Measurements from ENCODE around the gene CDH12.

Gene CDH12

DNA sequence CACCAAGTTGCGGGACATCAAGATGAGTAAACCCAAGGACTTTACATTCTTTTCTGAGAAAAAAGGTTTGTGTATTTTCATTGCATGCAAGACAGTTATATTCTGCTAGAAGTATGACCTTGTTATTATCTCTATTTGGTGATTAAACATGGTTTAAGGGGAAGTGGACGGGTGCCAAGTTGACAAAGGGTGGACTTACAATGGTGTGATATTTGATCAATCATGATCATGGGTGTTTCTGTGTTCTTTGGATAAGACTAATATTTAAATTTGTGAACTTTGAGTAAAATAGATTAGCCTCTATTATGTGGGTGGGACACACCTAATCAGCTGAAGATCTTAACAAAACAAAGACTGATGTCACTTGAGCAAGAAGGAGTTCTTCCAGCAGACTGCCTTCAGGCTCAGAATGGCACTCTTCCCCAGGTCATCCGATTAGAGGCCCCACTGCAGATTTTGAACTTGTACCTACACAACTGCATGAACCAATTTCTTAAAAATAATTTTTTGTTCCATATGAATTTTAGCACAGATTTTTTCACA, 782.9 kb downstream of the CDH12 start:
- Histone ChIP-seq H3K27ac (no peak overlapping the region), H3K4me1 (ENCODE audit: control insufficient read depth in 1 of 2, insufficient read depth in 1 of 2, low read depth in 1 of 2, low read length in 1 of 2) (no peaks in the 10 kb centered on the region), H3K27me3 (no peaks in the 10 kb centered on the region), H3K4me3 (ENCODE audit: low read depth in 1 of 2, low read length in 1 of 2) (no peak overlapping the region), H3K36me3 (no peaks in the 10 kb centered on the region), H3K9me3 (no peaks in the 10 kb centered on the region)
- TF ChIP-seq, protein P1, sequence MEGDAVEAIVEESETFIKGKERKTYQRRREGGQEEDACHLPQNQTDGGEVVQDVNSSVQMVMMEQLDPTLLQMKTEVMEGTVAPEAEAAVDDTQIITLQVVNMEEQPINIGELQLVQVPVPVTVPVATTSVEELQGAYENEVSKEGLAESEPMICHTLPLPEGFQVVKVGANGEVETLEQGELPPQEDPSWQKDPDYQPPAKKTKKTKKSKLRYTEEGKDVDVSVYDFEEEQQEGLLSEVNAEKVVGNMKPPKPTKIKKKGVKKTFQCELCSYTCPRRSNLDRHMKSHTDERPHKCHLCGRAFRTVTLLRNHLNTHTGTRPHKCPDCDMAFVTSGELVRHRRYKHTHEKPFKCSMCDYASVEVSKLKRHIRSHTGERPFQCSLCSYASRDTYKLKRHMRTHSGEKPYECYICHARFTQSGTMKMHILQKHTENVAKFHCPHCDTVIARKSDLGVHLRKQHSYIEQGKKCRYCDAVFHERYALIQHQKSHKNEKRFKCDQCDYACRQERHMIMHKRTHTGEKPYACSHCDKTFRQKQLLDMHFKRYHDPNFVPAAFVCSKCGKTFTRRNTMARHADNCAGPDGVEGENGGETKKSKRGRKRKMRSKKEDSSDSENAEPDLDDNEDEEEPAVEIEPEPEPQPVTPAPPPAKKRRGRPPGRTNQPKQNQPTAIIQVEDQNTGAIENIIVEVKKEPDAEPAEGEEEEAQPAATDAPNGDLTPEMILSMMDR (IDR thresholded peaks at IDR 0.05), result no peak

DNA sequence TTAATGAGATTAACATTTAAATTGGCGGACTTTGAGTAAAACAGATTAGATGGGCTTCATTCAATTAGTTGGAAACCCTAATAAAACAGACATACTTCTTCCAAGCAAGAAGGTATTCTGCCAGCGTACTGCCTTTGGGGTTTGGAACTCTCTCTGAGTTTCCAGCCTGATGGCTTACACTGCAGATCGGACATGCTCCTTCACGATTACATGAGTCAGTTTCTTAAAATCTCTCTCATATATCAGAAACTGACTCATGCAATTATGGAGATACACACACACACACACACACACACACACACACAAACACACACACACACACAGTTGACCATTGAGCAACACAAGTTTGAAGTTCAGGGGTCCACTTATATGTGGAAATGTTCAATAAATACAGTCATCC, 789.4 kb downstream of the CDH12 start:
- Histone ChIP-seq H3K27me3 (no peaks in the 10 kb centered on the region), H3K36me3 (no peaks in the 10 kb centered on the region), H3K9me3 (no peaks in the 10 kb centered on the region), H3K4me3 (ENCODE audit: low read depth in 1 of 2, low read length in 1 of 2) (no peak overlapping the region), H3K4me1 (ENCODE audit: control insufficient read depth in 1 of 2, insufficient read depth in 1 of 2, low read depth in 1 of 2, low read length in 1 of 2) (no peaks in the 10 kb centered on the region), H3K27ac (no peak overlapping the region)
- TF ChIP-seq, protein P1 (IDR thresholded peaks at IDR 0.05), result no peak

DNA sequence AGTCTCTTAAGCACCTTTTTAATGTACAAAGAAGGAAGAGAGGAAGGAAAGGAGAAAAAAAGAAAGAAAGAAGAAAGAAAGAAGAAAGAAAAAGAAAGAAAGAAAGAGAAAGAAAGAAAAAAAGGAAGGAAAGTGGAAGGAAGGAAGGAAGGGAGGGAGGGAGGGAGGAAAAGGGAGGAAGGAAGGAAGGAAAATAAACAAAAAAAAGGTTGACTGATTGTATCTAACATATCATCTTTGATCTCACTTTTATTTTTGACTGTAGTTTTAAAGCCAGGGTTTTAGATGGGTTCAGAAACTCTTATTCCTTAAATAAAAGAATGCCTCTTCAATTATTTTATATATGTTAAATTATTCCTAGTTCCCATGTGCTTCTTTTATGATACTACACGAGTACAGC, 794.5 kb downstream of the CDH12 start:
- Histone ChIP-seq H3K4me1 (ENCODE audit: control insufficient read depth in 1 of 2, insufficient read depth in 1 of 2, low read depth in 1 of 2, low read length in 1 of 2) (no peaks in the 10 kb centered on the region), H3K27ac (no peak overlapping the region), H3K27me3 (no peaks in the 10 kb centered on the region), H3K9me3 (no peaks in the 10 kb centered on the region), H3K36me3 (no peaks in the 10 kb centered on the region), H3K4me3 (ENCODE audit: low read depth in 1 of 2, low read length in 1 of 2) (no peak overlapping the region)
- TF ChIP-seq, protein P1 (IDR thresholded peaks at IDR 0.05), result no peak

DNA sequence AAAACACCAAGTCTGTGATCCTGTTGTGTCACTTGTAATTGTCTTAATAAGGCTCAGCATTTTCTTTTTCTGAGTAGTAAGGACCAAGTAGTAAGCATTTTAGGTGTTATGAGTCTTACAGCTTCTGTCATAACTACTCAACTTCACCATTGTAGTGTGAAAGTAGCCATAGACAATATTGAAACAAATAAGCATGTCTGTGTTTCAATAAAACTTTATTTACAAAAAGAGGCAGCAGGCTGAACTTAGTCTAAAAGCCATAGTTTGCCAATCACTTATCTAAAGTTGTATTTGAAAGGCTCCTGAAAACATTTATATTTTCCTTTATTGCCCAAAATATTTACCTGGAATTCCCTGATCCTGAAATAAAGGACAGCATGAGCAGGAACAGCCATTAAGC, 796.1 kb downstream of the CDH12 start:
- H3K27ac ChIP-seq, result no peak overlapping the region
- TF ChIP-seq, protein P1 (IDR thresholded peaks at IDR 0.05), result no peak

DNA sequence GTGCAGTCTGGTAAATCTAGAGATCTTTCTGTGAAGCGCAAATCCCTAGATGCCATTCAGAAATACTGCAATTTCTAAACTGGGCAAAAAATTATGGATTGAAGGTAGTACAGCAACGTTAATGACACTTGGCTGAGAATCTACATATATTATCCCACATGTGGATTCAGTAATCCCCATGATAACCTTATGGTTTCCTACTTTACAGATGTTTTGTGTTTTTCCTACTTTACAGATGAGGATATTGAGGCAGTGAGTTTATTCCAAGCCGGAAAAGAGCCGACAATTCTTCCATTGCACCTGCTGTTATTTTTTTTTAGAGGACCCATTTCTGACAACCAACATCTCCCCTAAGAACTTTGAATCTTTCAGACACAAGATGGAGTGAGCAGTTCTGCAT, 796.5 kb downstream of the CDH12 start:
- Histone ChIP-seq H3K9me3 (no peaks in the 10 kb centered on the region), H3K27ac (no peak overlapping the region), H3K36me3 (no peaks in the 10 kb centered on the region), H3K4me3 (ENCODE audit: low read depth in 1 of 2, low read length in 1 of 2) (no peak overlapping the region), H3K4me1 (ENCODE audit: control insufficient read depth in 1 of 2, insufficient read depth in 1 of 2, low read depth in 1 of 2, low read length in 1 of 2) (no peaks in the 10 kb centered on the region), H3K27me3 (no peaks in the 10 kb centered on the region)
- TF ChIP-seq, protein P1 (IDR thresholded peaks at IDR 0.05), result no peak

More for the DNA sequence above, 796.1 kb downstream of the CDH12 start:
- no peak overlapping the region for H3K4me3 ChIP-seq (ENCODE audit: low read depth in 1 of 2, low read length in 1 of 2)
- no peaks in the 10 kb centered on the region for H3K27me3 ChIP-seq
- no peaks in the 10 kb centered on the region for H3K36me3 ChIP-seq
- no peaks in the 10 kb centered on the region for H3K4me1 ChIP-seq (ENCODE audit: control insufficient read depth in 1 of 2, insufficient read depth in 1 of 2, low read depth in 1 of 2, low read length in 1 of 2)
- no peaks in the 10 kb centered on the region for H3K9me3 ChIP-seq

DNA sequence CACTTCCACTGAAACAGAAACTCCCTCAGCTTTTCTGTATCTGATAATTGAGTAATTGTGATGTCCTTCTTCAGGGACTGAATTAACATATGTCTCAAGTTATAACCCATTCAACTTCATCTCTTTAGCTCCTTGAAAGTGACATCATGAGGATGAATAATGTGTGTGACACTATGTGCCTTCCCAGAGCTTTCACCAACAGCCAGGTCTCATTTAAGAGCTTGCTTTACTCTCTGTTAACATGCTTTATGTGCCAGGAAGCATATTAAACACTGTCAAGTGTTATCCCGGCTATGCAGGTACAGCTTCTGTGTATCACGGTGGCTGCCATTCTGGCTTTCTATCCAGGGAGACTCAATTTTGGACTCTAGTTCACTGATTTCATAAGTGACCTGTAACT, 799.9 kb downstream of the CDH12 start:
- H3K4me1 ChIP-seq (ENCODE audit: control insufficient read depth in 1 of 2, insufficient read depth in 1 of 2, low read depth in 1 of 2, low read length in 1 of 2), result no peaks in the 10 kb centered on the region

More for the DNA sequence above, 799.9 kb downstream of the CDH12 start:
- Histone ChIP-seq H3K27me3 (no peaks in the 10 kb centered on the region), H3K27ac (no peak overlapping the region), H3K4me3 (ENCODE audit: low read depth in 1 of 2, low read length in 1 of 2) (no peak overlapping the region), H3K9me3 (no peaks in the 10 kb centered on the region), H3K36me3 (no peaks in the 10 kb centered on the region)
- TF ChIP-seq, protein P1 (IDR thresholded peaks at IDR 0.05), result no peak

Measured in neutrophil (primary cell).